Mesendoderm (in vitro differentiated cells): Measurements from ENCODE around the gene SYT1.

Experiments
- DNase-seq: peaks from one replicate; pipeline ENCODE4 v3.0.0; 2013
- H2AK5ac ChIP-seq: 2 replicates; pipeline ENCODE4 v1.6.1; 2013; ENCODE audit warnings: low read length, inconsistent platforms
- H2BK120ac ChIP-seq: 2 replicates; pipeline ENCODE4 v1.6.1; 2013; ENCODE audit warnings: low read depth, mild to moderate bottlenecking, low read length, moderate library complexity, mixed read lengths
- H2BK15ac ChIP-seq: replicated peaks from 2 replicates; pipeline ENCODE4 v1.6.1; 2013; ENCODE audit warnings: low read depth, mild to moderate bottlenecking, moderate library complexity
- H2BK5ac ChIP-seq: 2 replicates; pipeline ENCODE4 v1.6.1; 2013; ENCODE audit warnings: low read length, inconsistent platforms
- H3K18ac ChIP-seq: 2 replicates; pipeline ENCODE4 v1.6.1; 2013; ENCODE audit warnings: mild to moderate bottlenecking, low read length, mixed read lengths
- H3K23ac ChIP-seq: one replicate; pipeline ENCODE4 v1.6.1; 2013; ENCODE audit warnings: low read length
- H3K27ac ChIP-seq: 2 replicates; pipeline ENCODE4 v1.5.1; 2013; ENCODE audit warnings: low read depth, mild to moderate bottlenecking, inconsistent platforms, low read length, moderate library complexity
- H3K27me3 ChIP-seq: 2 replicates; pipeline ENCODE4 v1.6.1; 2013; ENCODE audit warnings: low read length, control low read depth, mild to moderate bottlenecking, inconsistent platforms; ENCODE audit not compliant: insufficient read depth, poor library complexity
- H3K36me3 ChIP-seq: 2 replicates; pipeline ENCODE4 v1.6.1; 2013; ENCODE audit warnings: low read length, inconsistent platforms; ENCODE audit not compliant: control insufficient read depth, insufficient read depth
- H3K4ac ChIP-seq: one replicate; pipeline ENCODE4 v1.6.1; 2013; ENCODE audit warnings: low read depth, mild to moderate bottlenecking, low read length, moderate library complexity
- H3K4me1 ChIP-seq: 2 replicates; pipeline ENCODE4 v1.6.1; 2013; ENCODE audit warnings: low read depth, low read length, inconsistent platforms; ENCODE audit not compliant: control insufficient read depth
- H3K4me2 ChIP-seq: 2 replicates; pipeline ENCODE4 v1.6.1; 2013; ENCODE audit warnings: low read length
- H3K4me3 ChIP-seq: 2 replicates; pipeline ENCODE4 v1.5.1; 2013; ENCODE audit warnings: mild to moderate bottlenecking, low read length
- H3K56ac ChIP-seq: one replicate; pipeline ENCODE4 v1.6.1; 2013; ENCODE audit warnings: low read length
- H3K79me1 ChIP-seq: 2 replicates; pipeline ENCODE4 v1.6.1; 2013; ENCODE audit warnings: low read length, inconsistent platforms
- H3K79me2 ChIP-seq: 2 replicates; pipeline ENCODE4 v1.6.1; 2013; ENCODE audit warnings: mild to moderate bottlenecking, low read length; ENCODE audit not compliant: control insufficient read depth, insufficient read depth
- H3K9ac ChIP-seq: 2 replicates; pipeline ENCODE4 v1.6.1; 2013; ENCODE audit warnings: low read length, inconsistent platforms
- H4K5ac ChIP-seq: one replicate; pipeline ENCODE4 v1.6.1; 2013; ENCODE audit warnings: low read length
- H4K8ac ChIP-seq: one replicate; pipeline ENCODE4 v1.6.1; 2013; ENCODE audit warnings: low read depth, mild to moderate bottlenecking, control low read depth, low read length, moderate library complexity
- WGBS: extraction: QIAGEN DNeasy Blood & Tissue Kit; methylation state at CpG from one replicate; pipeline ENCODE4 v1.1.7; 2013; ENCODE audit warnings: low lambda C conversion rate, missing lambda C conversion rate; ENCODE audit not compliant: insufficient coverage; ENCODE audit errors: extremely low coverage; 5-methylcytosine and 5-hydroxymethylcytosine counted together

SYT1 gene

GRCh38 chr12:79393842-79394241 is 529.3 kb downstream of the SYT1 start:
- Histone ChIP-seq H3K27me3 (no peaks in the 10 kb centered on the region), H2BK15ac (no peak overlapping the region), H3K36me3 (no peaks in the 10 kb centered on the region), H2BK120ac (no peak overlapping the region), H3K23ac (no peak overlapping the region), H2BK5ac (no peak overlapping the region), H2AK5ac (no peak overlapping the region), H3K4ac (no peak overlapping the region), H3K79me1 (no peaks in the 10 kb centered on the region), H3K18ac (no peak overlapping the region), H3K27ac (no peak overlapping the region), H3K4me2 (no peak overlapping the region), H4K8ac (no peak overlapping the region), H3K79me2 (no peaks in the 10 kb centered on the region), H3K4me1 (no peaks in the 10 kb centered on the region), H3K9ac (no peak overlapping the region), H3K56ac (no peak overlapping the region), H4K5ac (no peak overlapping the region), H3K4me3 (no peak overlapping the region)
- WGBS = no CpG with 5 or more reads among the region's 2 CpGs
- no peak for DNase-seq

- no peak overlapping the region for H3K4me2 ChIP-seq
- H3K79me1 ChIP-seq = no peaks in the 10 kb centered on the region
- H3K36me3 ChIP-seq = no peaks in the 10 kb centered on the region
- DNase-seq = no peak
- H4K5ac ChIP-seq = no peak overlapping the region
- H3K9ac ChIP-seq = no peak overlapping the region
- no peak overlapping the region for H2BK5ac ChIP-seq
- H3K27ac ChIP-seq = no peak overlapping the region
- no peak overlapping the region for H3K56ac ChIP-seq
- H3K79me2 ChIP-seq = no peaks in the 10 kb centered on the region
- H3K23ac ChIP-seq = no peak overlapping the region
- H2AK5ac ChIP-seq = no peak overlapping the region
- no peak overlapping the region for H3K4me3 ChIP-seq
- H3K27me3 ChIP-seq = no peaks in the 10 kb centered on the region
- no peak overlapping the region for H3K4ac ChIP-seq
- H2BK120ac ChIP-seq = no peak overlapping the region
- no peak overlapping the region for H3K18ac ChIP-seq
- no peak overlapping the region for H2BK15ac ChIP-seq
- H3K4me1 ChIP-seq = no peaks in the 10 kb centered on the region
- no CpG with 5 or more reads among the region's 2 CpGs for WGBS
- no peak overlapping the region for H4K8ac ChIP-seq
Measured at GRCh38 chr12:79397609-79398008, 533.0 kb downstream of the SYT1 start.

- no peak overlapping the region for H3K56ac ChIP-seq
- no peak overlapping the region for H3K27ac ChIP-seq
- no peak overlapping the region for H3K9ac ChIP-seq
- no peak overlapping the region for H3K23ac ChIP-seq
- H3K79me2 ChIP-seq = no peaks in the 10 kb centered on the region
- no peak overlapping the region for H3K18ac ChIP-seq
- no peak overlapping the region for H2BK15ac ChIP-seq
- H3K4me3 ChIP-seq = no peak overlapping the region
- H3K36me3 ChIP-seq = no peaks in the 10 kb centered on the region
- no peak overlapping the region for H2BK120ac ChIP-seq
- no peak for DNase-seq
- H4K8ac ChIP-seq = no peak overlapping the region
- no peak overlapping the region for H2AK5ac ChIP-seq
- H3K4me1 ChIP-seq = no peaks in the 10 kb centered on the region
- H3K79me1 ChIP-seq = no peaks in the 10 kb centered on the region
- H3K4ac ChIP-seq = no peak overlapping the region
- H3K4me2 ChIP-seq = no peak overlapping the region
- no peak overlapping the region for H2BK5ac ChIP-seq
- WGBS = no CpG with 5 or more reads among the region's 3 CpGs
- H3K27me3 ChIP-seq = no peaks in the 10 kb centered on the region
- H4K5ac ChIP-seq = no peak overlapping the region
Measured at GRCh38 chr12:79400481-79400880, 535.9 kb downstream of the SYT1 start.

DNA sequence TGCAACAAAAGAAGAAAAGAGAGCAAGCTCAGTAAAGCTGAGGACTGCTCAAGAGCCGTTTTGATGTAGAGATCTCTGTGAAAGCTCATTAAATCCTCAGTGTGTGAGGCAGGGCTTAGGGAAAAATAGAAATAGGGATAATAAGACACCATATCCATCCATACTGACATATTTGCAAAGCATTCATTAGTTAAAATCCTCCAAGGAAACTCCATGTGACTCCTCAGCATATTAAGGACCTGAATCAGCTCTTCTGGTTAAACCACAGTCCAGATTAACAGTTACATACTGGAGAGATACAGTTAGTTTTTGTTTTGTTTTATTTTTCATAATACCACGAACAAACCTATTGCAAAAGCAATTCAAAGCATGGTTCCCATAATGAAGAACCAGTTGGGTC is 538.0 kb downstream of the SYT1 start:
- H3K56ac ChIP-seq = no peak overlapping the region
- H3K36me3 ChIP-seq = no peaks in the 10 kb centered on the region
- no peak overlapping the region for H3K4me3 ChIP-seq
- H4K5ac ChIP-seq = no peak overlapping the region
- H3K18ac ChIP-seq = no peak overlapping the region
- H3K27ac ChIP-seq = no peak overlapping the region
- no peaks in the 10 kb centered on the region for H3K4me1 ChIP-seq
- H3K9ac ChIP-seq = no peak overlapping the region
- H3K4ac ChIP-seq = no peak overlapping the region
- no peak overlapping the region for H2BK5ac ChIP-seq
- H2BK15ac ChIP-seq = no peak overlapping the region
- no peak overlapping the region for H4K8ac ChIP-seq
- no peaks in the 10 kb centered on the region for H3K79me2 ChIP-seq
- no peak overlapping the region for H2BK120ac ChIP-seq
- DNase-seq = no peak
- H3K23ac ChIP-seq = no peak overlapping the region
- no peak overlapping the region for H2AK5ac ChIP-seq
- H3K27me3 ChIP-seq = no peaks in the 10 kb centered on the region
- WGBS = no CpG with 5 or more reads among the region's 2 CpGs
- H3K79me1 ChIP-seq = no peaks in the 10 kb centered on the region
- H3K4me2 ChIP-seq = no peak overlapping the region

DNA sequence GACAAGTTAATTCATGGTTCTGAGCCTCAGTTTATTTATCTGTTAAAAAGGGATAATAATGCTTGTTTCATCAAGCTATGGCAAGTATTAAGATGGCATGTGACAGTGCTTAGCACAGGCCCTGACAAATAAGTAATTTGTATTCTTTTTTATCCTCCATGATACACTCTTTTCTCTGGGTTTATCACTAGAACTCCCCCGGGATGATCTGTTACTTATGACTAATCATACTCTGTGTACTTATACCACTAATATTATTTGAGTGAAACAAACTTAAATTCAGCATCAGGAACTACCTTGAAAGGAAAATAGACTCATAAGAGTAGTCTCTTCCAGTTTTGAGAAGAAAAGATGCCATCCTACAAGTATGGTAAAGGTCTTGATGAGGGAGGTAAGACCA is 542.4 kb downstream of the SYT1 start:
- no CpG with 5 or more reads among the region's 1 CpG for WGBS
- Histone ChIP-seq H2BK5ac (no peak overlapping the region), H3K4me1 (no peaks in the 10 kb centered on the region), H4K8ac (no peak overlapping the region), H3K79me2 (no peaks in the 10 kb centered on the region), H3K9ac (no peak overlapping the region), H2AK5ac (no peak overlapping the region), H2BK15ac (no peak overlapping the region), H4K5ac (no peak overlapping the region), H3K4me3 (no peak overlapping the region), H3K23ac (no peak overlapping the region), H3K18ac (no peak overlapping the region), H3K4ac (no peak overlapping the region), H3K36me3 (no peaks in the 10 kb centered on the region), H3K56ac (no peak overlapping the region), H2BK120ac (no peak overlapping the region), H3K27ac (no peak overlapping the region), H3K27me3 (no peaks in the 10 kb centered on the region), H3K79me1 (no peaks in the 10 kb centered on the region), H3K4me2 (no peak overlapping the region)
- no peak for DNase-seq
